Psoas muscle (tissue), 8 donors: ENCODE results near the gene AKR7A2. TPM values are rescaled to one million over a fixed set of nuclear protein-coding genes. Genes with fewer than 3 reads are reported as not detected.

Source experiments
- ATAC-seq, 4 donors: fragments of 200-7000 bp; cut with Tn5 transposase; one replicate each; pipeline ENCODE4 v1.9.1; 2020; ENCODE audit warnings: moderate library complexity in 3 of 4, mild to moderate bottlenecking in 2 of 4
- DNase-seq, 2 donors: peaks; one replicate each; pipeline ENCODE4 v3.0.0-alpha.2; 2020
- H3K27ac ChIP-seq: fragments of 200-600 bp; one replicate; pipeline ENCODE4 v1.8.0; 2022
- H3K27me3 ChIP-seq, 3 donors: fragments of 200-600 bp in 1 of 3; one replicate each; pipeline versions ENCODE4 v1.6.1 to v1.8.0; 2013 to 2022; ENCODE audit warnings: low read length in 2 of 3, mild to moderate bottlenecking in 2 of 3, moderate library complexity in 1 of 3; ENCODE audit not compliant: insufficient read depth in 3 of 3
- H3K36me3 ChIP-seq, 2 donors: fragments of 200-600 bp in 1 of 2; one replicate each; pipeline versions ENCODE4 v1.6.1 to v1.8.0; 2013 to 2022; ENCODE audit warnings: low read depth in 1 of 2, mild to moderate bottlenecking in 1 of 2, moderate library complexity in 1 of 2; ENCODE audit not compliant: insufficient read depth in 1 of 2
- H3K4me1 ChIP-seq: fragments of 200-600 bp; one replicate; pipeline ENCODE4 v1.8.0; 2022
- H3K4me3 ChIP-seq: fragments of 200-600 bp; one replicate; pipeline ENCODE4 v1.8.0; 2022; ENCODE audit warnings: mild to moderate bottlenecking
- H3K9me3 ChIP-seq: fragments of 200-600 bp; one replicate; pipeline ENCODE4 v1.8.0; 2022
- WGBS, 3 donors: extraction: QIAGEN DNeasy Blood & Tissue Kit; methylation state at CpG; one replicate each; pipeline versions ENCODE4 v1.1.6 to v1.1.7; 2013; 5-methylcytosine and 5-hydroxymethylcytosine counted together
- intact Hi-C, 2 donors: fragments of 100-400 bp; cut with DNase I; formaldehyde crosslinking; loops; one replicate each; pipeline versions ENCODE4 v1.11.0 to v1.14.2; 2022
- polyA plus RNA-seq, 3 donors: library from polyadenylated mRNA; stranded (reverse); fragments of 200-250 nt; gene quantifications; one replicate each; pipeline ENCODE4 v1.2.3, GENCODE V29; 2013
- total RNA-seq, 4 donors: library from RNA; stranded (reverse); fragmentation: NEBNext Ultra II Directional in 2 of 4; extraction: Animal tissue kit (Norgen Biotek cat#: 25700) in 2 of 4; gene quantifications; one replicate each; pipeline versions ENCODE4 v1.2.1 to v1.2.4, GENCODE V29; 2021 to 2023
- TF ChIP-seq, protein P1 (sequence below): fragments of 200-600 bp; IDR thresholded peaks from one replicate; pipeline ENCODE4 v1.8.0; 2022; ENCODE audit warnings: antibody characterized with exemption
- donor health status: healthy with polysubstance abuse.
- donor health status: DM: no; HTN: no; CAD: no; lungs with moderate emphysema.
- donor health status: Bipolar disorder and iron deficiency.
- donor health status: healthy.
- donor health status: DM: yes; HTN: yes; CAD: no.
- donor health status: DM: no; HTN: no; CAD: no.
- donor health status: DM: no; HTN: no; CAD: no.
- donor health status: DM: yes; HTN: yes; CAD: no.

The AKR7A2 gene
- total and polyA plus RNA-seq, 7 donors, result 24.6 to 52.2 (median 30.3) TPM

DNA sequence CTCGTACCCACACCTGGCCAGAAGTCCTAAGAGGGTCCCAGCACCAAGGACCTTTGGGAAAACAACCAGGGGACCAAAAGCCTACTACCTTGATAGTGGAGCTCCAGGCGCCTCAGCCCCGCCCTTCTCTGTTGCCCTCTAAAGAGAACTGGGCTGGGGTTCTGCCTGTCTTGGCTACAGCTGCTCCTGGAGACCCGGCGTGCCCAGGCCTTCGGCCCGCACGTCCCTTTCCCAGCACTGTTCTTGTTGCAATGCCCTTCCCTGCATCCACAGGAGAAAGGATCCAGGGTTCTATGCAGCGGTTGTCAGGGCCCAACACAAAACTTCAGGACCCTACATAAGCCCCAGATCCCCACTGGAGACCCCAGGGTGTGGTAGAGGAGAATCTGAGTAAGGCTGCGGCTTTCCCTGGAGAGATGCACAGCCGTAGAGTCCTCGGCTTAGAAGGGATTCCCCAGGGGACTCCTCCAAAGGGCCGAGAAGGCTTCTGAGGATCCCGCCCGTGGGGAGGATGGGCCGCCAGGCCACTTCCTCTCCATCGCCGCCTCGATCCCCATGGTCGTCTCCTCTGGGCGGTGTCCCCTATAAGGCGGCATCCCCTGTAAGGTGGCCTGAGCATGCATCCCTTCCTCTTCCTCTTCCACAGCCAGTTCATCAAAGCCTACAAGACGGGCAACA lies 12.2 kb upstream of the AKR7A2 start:
- DNase-seq, result no peak
- Histone ChIP-seq H3K4me3 (no peak overlapping the region), H3K4me1 (no peaks in the 10 kb centered on the region), H3K9me3 (no peaks in the 10 kb centered on the region), H3K27me3 (no peaks in the 10 kb centered on the region), H3K36me3 (peaks cover 4 to 89% of the 10 kb centered on the region in 2 donors), H3K27ac (no peak overlapping the region)
- TF ChIP-seq, protein P1, sequence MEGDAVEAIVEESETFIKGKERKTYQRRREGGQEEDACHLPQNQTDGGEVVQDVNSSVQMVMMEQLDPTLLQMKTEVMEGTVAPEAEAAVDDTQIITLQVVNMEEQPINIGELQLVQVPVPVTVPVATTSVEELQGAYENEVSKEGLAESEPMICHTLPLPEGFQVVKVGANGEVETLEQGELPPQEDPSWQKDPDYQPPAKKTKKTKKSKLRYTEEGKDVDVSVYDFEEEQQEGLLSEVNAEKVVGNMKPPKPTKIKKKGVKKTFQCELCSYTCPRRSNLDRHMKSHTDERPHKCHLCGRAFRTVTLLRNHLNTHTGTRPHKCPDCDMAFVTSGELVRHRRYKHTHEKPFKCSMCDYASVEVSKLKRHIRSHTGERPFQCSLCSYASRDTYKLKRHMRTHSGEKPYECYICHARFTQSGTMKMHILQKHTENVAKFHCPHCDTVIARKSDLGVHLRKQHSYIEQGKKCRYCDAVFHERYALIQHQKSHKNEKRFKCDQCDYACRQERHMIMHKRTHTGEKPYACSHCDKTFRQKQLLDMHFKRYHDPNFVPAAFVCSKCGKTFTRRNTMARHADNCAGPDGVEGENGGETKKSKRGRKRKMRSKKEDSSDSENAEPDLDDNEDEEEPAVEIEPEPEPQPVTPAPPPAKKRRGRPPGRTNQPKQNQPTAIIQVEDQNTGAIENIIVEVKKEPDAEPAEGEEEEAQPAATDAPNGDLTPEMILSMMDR, result no peak
- no peak for ATAC-seq
- WGBS, 3 donors, result 87 to 92% (median 87%) methylated on average over 23 of the region's 23 CpGs
- intact Hi-C loops, result no loop called here

DNA sequence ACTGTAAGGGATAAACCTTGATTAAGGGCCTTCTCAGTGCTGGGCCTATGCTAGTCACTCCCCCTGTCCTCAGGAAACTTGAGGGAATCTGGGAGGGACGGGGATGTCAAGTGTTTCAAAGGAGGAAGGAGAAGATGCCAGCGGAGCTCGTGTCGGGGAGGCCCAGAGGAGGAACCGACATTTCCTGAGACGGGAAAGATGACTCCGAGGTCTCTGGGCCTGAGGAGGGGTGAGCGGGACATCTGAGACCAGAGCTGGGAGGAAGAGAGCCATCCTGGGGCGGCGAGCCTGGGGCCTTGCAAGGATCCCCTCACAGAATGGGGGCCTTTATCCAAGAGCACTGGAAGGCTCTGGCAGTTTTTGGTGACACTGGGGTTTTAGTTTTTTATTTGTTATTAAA lies 10.5 kb upstream of the AKR7A2 start:
- Histone ChIP-seq H3K36me3 (peaks cover 4 to 89% of the 10 kb centered on the region in 2 donors), H3K27me3 (no peaks in the 10 kb centered on the region), H3K4me3 (no peak overlapping the region), H3K4me1 (no peaks in the 10 kb centered on the region), H3K9me3 (no peaks in the 10 kb centered on the region), H3K27ac (no peak overlapping the region)
- peak in 1 of 2 donors; percentile 23 for DNase-seq
- ATAC-seq, result no peak
- WGBS, 3 donors, result 70 to 78% (median 72%) methylated on average over 10 of the region's 10 CpGs
- TF ChIP-seq, protein P1, result no peak
- intact Hi-C loops, result no loop called here

DNA sequence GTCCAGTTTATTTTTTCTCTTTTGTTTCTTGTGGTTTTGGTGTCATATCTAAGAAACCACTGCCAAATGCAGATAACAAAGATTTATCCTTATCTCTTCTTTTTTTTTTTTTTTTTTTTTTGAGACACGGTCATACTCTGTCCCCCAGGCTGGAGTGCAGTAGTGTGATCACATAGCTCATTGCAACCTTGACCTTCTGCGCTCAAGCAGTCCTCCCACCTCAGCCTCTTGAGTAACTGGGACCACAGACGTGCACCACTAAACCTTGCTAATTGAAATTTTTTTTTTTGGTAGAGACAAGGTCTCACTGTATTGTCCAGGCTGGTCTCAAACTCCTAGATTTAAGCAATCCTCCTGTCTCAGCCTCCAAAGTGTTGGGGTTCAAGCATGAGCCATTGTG lies 9.1 kb upstream of the AKR7A2 start:
- DNase-seq, result no peak
- H3K4me1 ChIP-seq, result no peaks in the 10 kb centered on the region
- H3K9me3 ChIP-seq, result no peaks in the 10 kb centered on the region
- intact Hi-C loops, result no loop called here
- ATAC-seq, result no peak
- peaks cover 4 to 78% of the 10 kb centered on the region in 2 donors for H3K36me3 ChIP-seq
- no peak overlapping the region for H3K27ac ChIP-seq
- TF ChIP-seq, protein P1, result no peak
- no peak overlapping the region for H3K4me3 ChIP-seq
- H3K27me3 ChIP-seq, result no peaks in the 10 kb centered on the region
- WGBS, 3 donors, result 86 to 93% (median 93%) methylated on average over 3 of the region's 3 CpGs

DNA sequence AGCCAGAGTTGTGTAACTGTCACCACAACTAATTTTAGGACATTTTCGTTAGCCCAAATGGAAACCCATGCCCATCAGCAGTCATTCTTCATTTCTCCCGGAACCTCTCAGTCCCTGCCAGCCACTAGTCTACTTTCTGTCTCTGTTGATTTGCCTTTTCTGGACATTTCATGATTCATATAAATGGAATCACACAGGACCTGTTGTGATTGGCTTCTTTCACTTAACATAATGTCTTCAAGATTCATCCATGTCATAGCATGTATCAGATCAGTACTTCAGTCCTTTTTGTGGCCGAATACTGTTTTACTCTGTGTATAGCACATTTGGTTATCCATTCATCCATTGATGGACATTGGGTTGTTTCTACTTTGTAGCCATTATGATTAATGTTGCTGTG lies 7.3 kb upstream of the AKR7A2 start:
- no peak for DNase-seq
- no peaks in the 10 kb centered on the region for H3K9me3 ChIP-seq
- TF ChIP-seq, protein P1, result no peak
- no peaks in the 10 kb centered on the region for H3K27me3 ChIP-seq
- H3K27ac ChIP-seq, result no peak overlapping the region
- H3K4me3 ChIP-seq, result no peak overlapping the region
- ATAC-seq, result no peak
- peaks cover 8% of the 10 kb centered on the region for H3K4me1 ChIP-seq
- intact Hi-C loops, result no loop called here
- H3K36me3 ChIP-seq, result peaks cover 4 to 59% of the 10 kb centered on the region in 2 donors
- 87 to 92% (median 92%) methylated on average over 3 of the region's 3 CpGs for WGBS, 3 donors
